NT2/D1 (cell line): Measurements from ENCODE around the gene MIPEP.
"Not testable (repeated sequence)": the region's sequence is repeated elsewhere in the genome, so short reads cannot be mapped to it uniquely, and the experiment has no call there.

Experiments
- DNase-seq: peaks from one replicate; pipeline ENCODE4 v3.0.0-alpha.2; 2011; ENCODE audit warnings: low read depth, low spot score
- H3K27me3 ChIP-seq: 2 replicates; pipeline ENCODE4 v1.6.0; 2011; ENCODE audit warnings: mild to moderate bottlenecking; ENCODE audit not compliant: insufficient read length, insufficient read depth
- H3K36me3 ChIP-seq: 2 replicates; pipeline ENCODE4 v1.6.1; 2011; ENCODE audit warnings: mild to moderate bottlenecking, low read length, mixed read lengths; ENCODE audit not compliant: insufficient read depth, insufficient read length
- H3K4me1 ChIP-seq: 2 replicates; pipeline ENCODE4 v1.5.1; 2011; ENCODE audit not compliant: insufficient read depth, insufficient read length
- H3K4me3 ChIP-seq: 2 replicates; pipeline ENCODE4 v1.5.1; 2011; ENCODE audit warnings: low read depth; ENCODE audit not compliant: insufficient read length
- H3K9ac ChIP-seq: 2 replicates; pipeline ENCODE4 v1.6.0; 2011; ENCODE audit warnings: low read depth; ENCODE audit not compliant: insufficient read length
- H3K9me3 ChIP-seq: 2 replicates; pipeline ENCODE4 v1.5.1; 2011; ENCODE audit warnings: mild to moderate bottlenecking, low read length; ENCODE audit not compliant: insufficient read depth
- SUZ12 ChIP-seq: IDR thresholded peaks from 2 replicates; pipeline ENCODE4 v1.6.1; 2011; ENCODE audit not compliant: insufficient read length, insufficient read depth; ENCODE audit errors: extremely low read depth
- YY1 ChIP-seq: IDR thresholded peaks from 2 replicates; pipeline ENCODE4 v1.6.1; 2011; ENCODE audit not compliant: insufficient read length, insufficient read depth
- ZNF274 ChIP-seq: IDR thresholded peaks from 2 replicates; pipeline ENCODE4 v1.6.1; 2011; ENCODE audit warnings: mild to moderate bottlenecking, low read depth, low read length

MIPEP gene

GRCh38 chr13:23767838-23768237 is 121.4 kb downstream of the MIPEP start:
- no peaks in the 10 kb centered on the region for H3K9me3 ChIP-seq
- no peaks in the 10 kb centered on the region for H3K27me3 ChIP-seq
- no peaks in the 10 kb centered on the region for H3K36me3 ChIP-seq
- no peaks in the 10 kb centered on the region for H3K4me1 ChIP-seq
- no peak overlapping the region for H3K4me3 ChIP-seq
- TF ChIP-seq ZNF274 (no peak), SUZ12 (no peak), YY1 (no peak)
- H3K9ac ChIP-seq: no peak overlapping the region
- DNase-seq: no peak

- Histone ChIP-seq H3K36me3 (no peaks in the 10 kb centered on the region), H3K4me1 (no peaks in the 10 kb centered on the region), H3K9ac (no peak overlapping the region), H3K4me3 (no peak overlapping the region), H3K27me3 (no peaks in the 10 kb centered on the region), H3K9me3 (no peaks in the 10 kb centered on the region)
- no peak for DNase-seq
- TF ChIP-seq YY1 (no peak), ZNF274 (no peak), SUZ12 (no peak)
Observed at GRCh38 chr13:23766939-23767338, 122.3 kb downstream of the MIPEP start.

GRCh38 chr13:23766283-23766682 is 122.9 kb downstream of the MIPEP start:
- no peaks in the 10 kb centered on the region for H3K4me1 ChIP-seq
- no peak for TF ChIP-seq YY1
- TF ChIP-seq ZNF274: no peak
- TF ChIP-seq SUZ12: no peak
- no peak overlapping the region for H3K9ac ChIP-seq
- no peaks in the 10 kb centered on the region for H3K36me3 ChIP-seq
- DNase-seq: no peak
- H3K4me3 ChIP-seq: no peak overlapping the region
- H3K27me3 ChIP-seq: no peaks in the 10 kb centered on the region
- no peaks in the 10 kb centered on the region for H3K9me3 ChIP-seq

- Histone ChIP-seq H3K4me1 (no peaks in the 10 kb centered on the region), H3K9ac (no peak overlapping the region), H3K9me3 (no peaks in the 10 kb centered on the region), H3K4me3 (no peak overlapping the region), H3K36me3 (no peaks in the 10 kb centered on the region), H3K27me3 (no peaks in the 10 kb centered on the region)
- TF ChIP-seq ZNF274 (no peak), SUZ12 (no peak), YY1 (no peak)
- no peak for DNase-seq
Observed at GRCh38 chr13:23765531-23765930, 123.7 kb downstream of the MIPEP start.

- Histone ChIP-seq H3K9ac (no peak overlapping the region), H3K4me3 (no peak overlapping the region), H3K36me3 (no peaks in the 10 kb centered on the region), H3K9me3 (no peaks in the 10 kb centered on the region), H3K27me3 (no peaks in the 10 kb centered on the region), H3K4me1 (no peaks in the 10 kb centered on the region)
- no peak for TF ChIP-seq ZNF274
- TF ChIP-seq SUZ12: no peak
- no peak for TF ChIP-seq YY1
- DNase-seq: no peak
Observed at GRCh38 chr13:23763318-23763717, 125.9 kb downstream of the MIPEP start.

- not testable (repeated sequence) for H3K4me3 ChIP-seq, H3K9me3 ChIP-seq, H3K27me3 ChIP-seq, H3K4me1 ChIP-seq, DNase-seq, H3K9ac ChIP-seq, H3K36me3 ChIP-seq
Observed at GRCh38 chr13:23761760-23762159, 127.4 kb downstream of the MIPEP start.

GRCh38 chr13:23760000-23760399 is 129.2 kb downstream of the MIPEP start:
- H3K9me3 ChIP-seq: no peaks in the 10 kb centered on the region
- no peak overlapping the region for H3K9ac ChIP-seq
- no peak overlapping the region for H3K4me3 ChIP-seq
- no peaks in the 10 kb centered on the region for H3K4me1 ChIP-seq
- H3K27me3 ChIP-seq: no peaks in the 10 kb centered on the region
- no peaks in the 10 kb centered on the region for H3K36me3 ChIP-seq
- DNase-seq: no peak
- TF ChIP-seq SUZ12: no peak
- TF ChIP-seq ZNF274: no peak
- TF ChIP-seq YY1: no peak
